ENCODE data around the gene CCNC.
A peak's percentile ranks its signal among the peaks of the same experiment; 100 is the strongest.

CCNC gene

GRCh38 chr6:99568103-99568933 lies at the start of gene CCNC:
TSS of gene CCNC (minus strand) at chr6:99568660. CDS start at chr6:99568527, 133 bp downstream.
- POLR2A ChIA-PET = interaction anchor here (0.7 to 2.4 kb wide), 28 partner anchors 8 to 184 kb away, joined by 3 to 22 read pairs (median 5); partner anchors contain the start of genes COQ3, PNISR and USP45
- DNase-seq (ENCODE audit: extremely low spot score) = peak; percentile 91
- TF ChIP-seq FOXK2 (IDR thresholded peaks at IDR 0.05) (no peak), PKNOX1 (IDR thresholded peaks at IDR 0.05) (peak; percentile 34; the same call in 1 of the 2 replicates), NFRKB (IDR thresholded peaks at IDR 0.05) (0 out of 2 replicates have a peak, but pooled peaks have one; percentile 22), FOXM1 (IDR thresholded peaks at IDR 0.05; ENCODE audit: borderline replicate concordance) (peak; percentile 80), LEF1 (IDR thresholded peaks at IDR 0.05; ENCODE audit: borderline replicate concordance) (no peak), ARNT (IDR thresholded peaks at IDR 0.05) (0 out of 2 replicates have a peak, but pooled peaks have one; percentile 38), SP1 (IDR thresholded peaks at IDR 0.05) (peak; percentile 52; the same call in 1 of the 2 replicates), FOXA1 (IDR thresholded peaks at IDR 0.05) (no peak), TARDBP (IDR thresholded peaks at IDR 0.05) (no peak), SUZ12 (IDR thresholded peaks at IDR 0.05) (no peak), L3MBTL2 (conservative IDR thresholded peaks at IDR 0.05) (no peak; the same call in 1 of the 2 replicates), HDGF (IDR thresholded peaks at IDR 0.05; ENCODE audit: borderline replicate concordance) (no peak), CTBP1 (IDR thresholded peaks at IDR 0.05; ENCODE audit: borderline replicate concordance) (peak; percentile 76; the same call in 1 of the 2 replicates), BHLHE40 (IDR thresholded peaks at IDR 0.05; ENCODE audit: borderline replicate concordance) (no peak), ELF4 (IDR thresholded peaks at IDR 0.05) (peak; percentile 43), ZNF384 (IDR thresholded peaks at IDR 0.05) (no peak)
- CTCF ChIA-PET = interaction anchor here (1.0 to 1.5 kb wide), 3 partner anchors 20 to 58 kb away, joined by 3 to 4 read pairs (median 4); no protein-coding TSS in a partner anchor

GRCh38 chr6:99617131-99617530 lies 48.7 kb upstream of the CCNC start:
- no peak for DNase-seq (ENCODE audit: extremely low spot score)
- ChIA-PET CTCF (no interaction called here), POLR2A (interaction anchor here (0.8 to 1.3 kb wide), 2 partner anchors 31 to 48 kb away, joined by 3 to 6 read pairs; partner anchors contain the start of gene CCNC)
- TF ChIP-seq BHLHE40 (IDR thresholded peaks at IDR 0.05; ENCODE audit: borderline replicate concordance) = no peak
- TF ChIP-seq ZNF384 (IDR thresholded peaks at IDR 0.05) = no peak
- no peak for TF ChIP-seq FOXM1 (IDR thresholded peaks at IDR 0.05; ENCODE audit: borderline replicate concordance)
- TF ChIP-seq HDGF (IDR thresholded peaks at IDR 0.05; ENCODE audit: borderline replicate concordance) = no peak
- no peak for TF ChIP-seq ARNT (IDR thresholded peaks at IDR 0.05)
- no peak for TF ChIP-seq SUZ12 (IDR thresholded peaks at IDR 0.05)
- no peak for TF ChIP-seq FOXA1 (IDR thresholded peaks at IDR 0.05)
- TF ChIP-seq ELF4 (IDR thresholded peaks at IDR 0.05) = no peak
- TF ChIP-seq TARDBP (IDR thresholded peaks at IDR 0.05) = no peak
- TF ChIP-seq CTBP1 (IDR thresholded peaks at IDR 0.05; ENCODE audit: borderline replicate concordance) = no peak
- no peak for TF ChIP-seq L3MBTL2 (conservative IDR thresholded peaks at IDR 0.05)
- no peak for TF ChIP-seq SP1 (IDR thresholded peaks at IDR 0.05)
- no peak for TF ChIP-seq FOXK2 (IDR thresholded peaks at IDR 0.05)
- no peak for TF ChIP-seq NFRKB (IDR thresholded peaks at IDR 0.05)
- no peak for TF ChIP-seq LEF1 (IDR thresholded peaks at IDR 0.05; ENCODE audit: borderline replicate concordance)

GRCh38 chr6:99614430-99615186 lies 46.1 kb upstream of the CCNC start:
- peak; percentile 69 for DNase-seq (ENCODE audit: extremely low spot score)
- ChIA-PET CTCF (interaction anchor here (0.6 to 2.5 kb wide), 2 partner anchors 26 to 116 kb away, joined by 3 to 12 read pairs; no protein-coding TSS in a partner anchor), POLR2A (interaction anchor here (0.6 to 2.5 kb wide), 11 partner anchors 9 to 103 kb away, joined by 3 to 18 read pairs (median 4); partner anchors contain the start of gene CCNC)
- TF ChIP-seq LEF1 (IDR thresholded peaks at IDR 0.05; ENCODE audit: borderline replicate concordance) (no peak), BHLHE40 (IDR thresholded peaks at IDR 0.05; ENCODE audit: borderline replicate concordance) (no peak), ZNF384 (IDR thresholded peaks at IDR 0.05) (no peak), L3MBTL2 (conservative IDR thresholded peaks at IDR 0.05) (peak; percentile 33), SP1 (IDR thresholded peaks at IDR 0.05) (no peak)

GRCh38 chr6:99613705-99614429 lies 45.4 kb upstream of the CCNC start:
- TF ChIP-seq ELF4 (IDR thresholded peaks at IDR 0.05) = no peak
- TF ChIP-seq L3MBTL2 (conservative IDR thresholded peaks at IDR 0.05) = peak; percentile 54
- ChIA-PET CTCF (interaction anchor here (0.6 to 2.5 kb wide), 3 partner anchors 25 to 137 kb away, joined by 3 to 12 read pairs (median 4); no protein-coding TSS in a partner anchor), POLR2A (interaction anchor here (0.9 to 2.5 kb wide), 11 partner anchors 10 to 209 kb away, joined by 3 to 18 read pairs (median 4); partner anchors contain the start of gene CCNC)
- DNase-seq (ENCODE audit: extremely low spot score) = peak; percentile 52

- ChIA-PET POLR2A (interaction anchor here (1.0 to 2.5 kb wide), 8 partner anchors 10 to 210 kb away, joined by 3 to 18 read pairs (median 4); no protein-coding TSS in a partner anchor), CTCF (interaction anchor here (1.0 to 2.5 kb wide), 2 partner anchors 25 to 138 kb away, joined by 4 to 12 read pairs; no protein-coding TSS in a partner anchor)
- peak; percentile 69 for DNase-seq (ENCODE audit: extremely low spot score)
- TF ChIP-seq CTBP1 (IDR thresholded peaks at IDR 0.05; ENCODE audit: borderline replicate concordance) (no peak), FOXM1 (IDR thresholded peaks at IDR 0.05; ENCODE audit: borderline replicate concordance) (no peak), PKNOX1 (IDR thresholded peaks at IDR 0.05) (no peak)
Measured at GRCh38 chr6:99613409-99613704, 44.9 kb upstream of the CCNC start.
